GM23338 (cell line): Measurements from ENCODE around the gene DRD2. TPM values are rescaled to one million over a fixed set of nuclear protein-coding genes. Genes with fewer than 3 reads are reported as not detected.
A peak's percentile ranks its signal among the peaks of the same experiment; 100 is the strongest.

Experiments
- ATAC-seq: fragments of 200-7000 bp; cut with Tn5 transposase; 3 replicates; pipeline ENCODE4 v1.9.1; 2020
- DNase-seq: peaks from one replicate; pipeline ENCODE4 v3.0.0-alpha.2; 2015; ENCODE audit warnings: low spot score
- H2AFZ ChIP-seq: fragments of 200-600 bp; sonication (generic); 2 replicates; pipeline ENCODE4 v1.8.0; 2016; ENCODE audit warnings: antibody characterized with exemption, mild to moderate bottlenecking, moderate library complexity
- H3F3A ChIP-seq: fragments of 200-600 bp; sonication (generic); replicated peaks from 2 replicates; pipeline ENCODE4 v1.8.0; 2017; ENCODE audit warnings: antibody characterized with exemption, mixed run types, low read depth
- H3K27ac ChIP-seq: fragments of 200-600 bp; sonication (generic); 2 replicates; pipeline ENCODE4 v1.6.1; 2016; ENCODE audit warnings: low read depth
- H3K27me3 ChIP-seq: fragments of 200-600 bp; sonication (generic); 2 replicates; pipeline ENCODE4 v1.8.0; 2016; ENCODE audit warnings: mild to moderate bottlenecking, mixed run types, moderate library complexity; ENCODE audit not compliant: insufficient read depth
- H3K36me3 ChIP-seq: fragments of 200-600 bp; sonication (generic); 2 replicates; pipeline ENCODE4 v1.8.0; 2016; ENCODE audit warnings: mild to moderate bottlenecking; ENCODE audit not compliant: insufficient read depth
- H3K4me1 ChIP-seq: fragments of 200-600 bp; sonication (generic); 2 replicates; pipeline ENCODE4 v1.8.0; 2016; ENCODE audit warnings: mild to moderate bottlenecking, moderate library complexity; ENCODE audit not compliant: insufficient read depth
- H3K4me2 ChIP-seq: fragments of 200-600 bp; sonication (generic); 2 replicates; pipeline ENCODE4 v1.7.1; 2017; ENCODE audit warnings: mixed run types
- H3K4me3 ChIP-seq: fragments of 200-600 bp; sonication (generic); 2 replicates; pipeline ENCODE4 v1.6.1; 2016; ENCODE audit warnings: mixed run types
- H3K79me2 ChIP-seq: fragments of 200-600 bp; sonication (generic); replicated peaks from 2 replicates; pipeline ENCODE4 v1.8.0; 2017; ENCODE audit warnings: mild to moderate bottlenecking; ENCODE audit not compliant: insufficient read depth
- H3K9me2 ChIP-seq: fragments of 200-600 bp; sonication (generic); 2 replicates; pipeline ENCODE4 v1.8.0; 2017; ENCODE audit not compliant: insufficient read depth
- H4K20me1 ChIP-seq: fragments of 200-600 bp; sonication (generic); replicated peaks from 2 replicates; pipeline ENCODE4 v1.8.0; 2017; ENCODE audit warnings: mild to moderate bottlenecking; ENCODE audit not compliant: insufficient read depth
- H3K27ac Mint-ChIP-seq: 2 replicates; pipeline ENCODE4 v1.8.0; 2020; ENCODE audit warnings: inconsistent platforms, mild to moderate bottlenecking, moderate library complexity, mixed read lengths
- H3K27me3 Mint-ChIP-seq: 3 replicates; pipeline ENCODE4 v1.8.0; 2022; ENCODE audit warnings: low read depth, mild to moderate bottlenecking, moderate library complexity, mixed read lengths, inconsistent platforms; ENCODE audit not compliant: insufficient read depth, poor library complexity
- H3K36me3 Mint-ChIP-seq: 3 replicates; pipeline ENCODE4 v1.8.0; 2021; ENCODE audit warnings: low read depth, mild to moderate bottlenecking, inconsistent platforms, moderate library complexity, mixed read lengths
- H3K4me1 Mint-ChIP-seq: 3 replicates; pipeline ENCODE4 v1.8.0; 2020; ENCODE audit warnings: mild to moderate bottlenecking, inconsistent platforms, mixed read lengths
- H3K4me3 Mint-ChIP-seq: 3 replicates; pipeline ENCODE4 v1.8.0; 2021; ENCODE audit warnings: moderate library complexity, mild to moderate bottlenecking, inconsistent platforms, mixed read lengths
- H3K9me3 Mint-ChIP-seq: 3 replicates; pipeline ENCODE4 v1.8.0; 2020; ENCODE audit warnings: moderate library complexity, mild to moderate bottlenecking, inconsistent platforms, mixed read lengths
- CREB1 ChIP-seq: fragments of 250-450 bp; sonication (Bioruptor Pico); IDR thresholded peaks from 2 replicates; pipeline ENCODE4 v1.5.0; 2020; ENCODE audit warnings: low read depth, mild to moderate bottlenecking, moderate library complexity
- CTCF ChIP-seq, 2 experiments: fragments of 200-600 bp in 1 of 2; sonication (generic) in 1 of 2; conservative IDR thresholded peaks; 2 replicates each; pipeline versions ENCODE4 v1.5.1 to v1.6.1; 2016 to 2017; ENCODE audit warnings: antibody characterized with exemption in 2 of 2, low read depth in 2 of 2, mild to moderate bottlenecking in 2 of 2, moderate library complexity in 1 of 2
- EZH2phosphoT487 ChIP-seq: fragments of 200-600 bp; sonication (generic); IDR thresholded peaks from one replicate; pipeline ENCODE4 v1.8.1; 2018; ENCODE audit warnings: antibody characterized with exemption; ENCODE audit not compliant: unreplicated experiment
- JUNB ChIP-seq: IDR thresholded peaks from one replicate; pipeline ENCODE4 v1.6.1; 2016; ENCODE audit warnings: antibody characterized with exemption; ENCODE audit not compliant: unreplicated experiment
- NANOG ChIP-seq: IDR thresholded peaks from 2 replicates; pipeline ENCODE4 v1.6.1; 2016; ENCODE audit warnings: antibody characterized with exemption, borderline replicate concordance
- POLR2AphosphoS5 ChIP-seq: IDR thresholded peaks from 2 replicates; pipeline ENCODE4 v1.6.1; 2016; ENCODE audit warnings: antibody characterized with exemption, low read depth
- REST ChIP-seq: IDR thresholded peaks from one replicate; pipeline ENCODE4 v1.6.1; 2018; ENCODE audit warnings: antibody characterized with exemption; ENCODE audit not compliant: unreplicated experiment
- STAT1 ChIP-seq: IDR thresholded peaks from one replicate; pipeline ENCODE4 v1.6.1; 2016; ENCODE audit warnings: antibody characterized with exemption; ENCODE audit not compliant: unreplicated experiment
- ZNF114 ChIP-seq: fragments of 250-450 bp; sonication (Bioruptor Pico); IDR thresholded peaks from 2 replicates; pipeline ENCODE4 v1.5.0; 2020; ENCODE audit warnings: mild to moderate bottlenecking, moderate library complexity
- ZNF331 ChIP-seq: fragments of 250-450 bp; sonication (Bioruptor Pico); IDR thresholded peaks from 2 replicates; pipeline ENCODE4 v1.5.0; 2020; ENCODE audit warnings: low read depth, mild to moderate bottlenecking, moderate library complexity
- polyA plus RNA-seq: library from polyadenylated mRNA; unstranded; fragments of >200 nt; fragmentation: Nextera tagmentation; extraction: Ambion mirVana; gene quantifications from 2 replicates; pipeline ENCODE4 v1.2.1, GENCODE V29; 2016
- total RNA-seq: library from RNA; depleted of rRNA; stranded (reverse); fragments of >200 nt; shearing (Covaris generic); gene quantifications from 2 replicates; pipeline ENCODE4 v1.2.3, GENCODE V29; 2014

The DRD2 gene
- total and polyA plus RNA-seq, 2 experiments from 2014 or later = 0.21 to 0.66 TPM

GRCh38 chr11:113392236-113392921 is 82.8 kb downstream of the DRD2 start:
- no peaks in the 10 kb centered on the region for H3K36me3 ChIP-seq
- H3K27ac Mint-ChIP-seq = no peak overlapping the region
- H3K4me3 Mint-ChIP-seq = no peak overlapping the region
- H3K36me3 Mint-ChIP-seq = no peaks in the 10 kb centered on the region
- H3K27me3 Mint-ChIP-seq = peaks cover 5% of the 10 kb centered on the region
- H3K4me1 ChIP-seq = peaks cover under 1% of the 10 kb centered on the region; the same call in 1 of the 2 replicates
- DNase-seq (no peak), ATAC-seq (no peak)
- H3F3A ChIP-seq = no peaks in the 10 kb centered on the region
- H3K4me1 Mint-ChIP-seq = no peaks in the 10 kb centered on the region
- no peaks in the 10 kb centered on the region for H3K79me2 ChIP-seq
- peaks cover 13% of the 10 kb centered on the region; the same call in 1 of the 2 replicates for H3K9me2 ChIP-seq
- no peak overlapping the region for H3K27ac ChIP-seq
- no peaks in the 10 kb centered on the region for H3K9me3 Mint-ChIP-seq
- no peak overlapping the region for H3K4me2 ChIP-seq
- no peaks in the 10 kb centered on the region for H4K20me1 ChIP-seq
- H3K27me3 ChIP-seq = no peaks in the 10 kb centered on the region
- TF ChIP-seq POLR2AphosphoS5 (no peak), REST (no peak), ZNF114 (no peak), ZNF331 (CRISPR knock-in tag) (no peak), CTCF (conservative IDR thresholded peaks at IDR 0.05; ENCODE audit: low read depth in 2 of 2) (no peak), CREB1 (CRISPR knock-in tag) (no peak)
- H3K4me3 ChIP-seq = no peak overlapping the region
- H2AFZ ChIP-seq = no peak overlapping the region

- no peak for DNase-seq
- TF ChIP-seq ZNF114 = no peak
- TF ChIP-seq CTCF (conservative IDR thresholded peaks at IDR 0.05; ENCODE audit: low read depth in 2 of 2) = no peak
- TF ChIP-seq ZNF331 (CRISPR knock-in tag) = no peak
- TF ChIP-seq CREB1 (CRISPR knock-in tag) = no peak
- no peak for TF ChIP-seq JUNB
- no peak for TF ChIP-seq POLR2AphosphoS5
- no peak for TF ChIP-seq STAT1
- TF ChIP-seq NANOG = no peak
- TF ChIP-seq REST = no peak
- TF ChIP-seq EZH2phosphoT487 = no peak
Measured at GRCh38 chr11:113389272-113389671, 85.9 kb downstream of the DRD2 start.

More at GRCh38 chr11:113389272-113389671, 85.9 kb downstream of the DRD2 start:
- H3K27ac ChIP-seq = no peak overlapping the region
- no peaks in the 10 kb centered on the region for H4K20me1 ChIP-seq
- no peaks in the 10 kb centered on the region for H3K36me3 ChIP-seq
- Mint-ChIP-seq H3K27me3 (peaks cover 5% of the 10 kb centered on the region), H3K36me3 (no peaks in the 10 kb centered on the region), H3K27ac (no peak overlapping the region), H3K4me1 (peaks cover 3% of the 10 kb centered on the region; the same call in 2 of the 3 replicates), H3K4me3 (no peak overlapping the region), H3K9me3 (no peaks in the 10 kb centered on the region)
- H3K4me3 ChIP-seq = no peak overlapping the region
- ATAC-seq = no peak
- peak overlapping the region; percentile 83 for H2AFZ ChIP-seq
- peaks cover 6% of the 10 kb centered on the region; the same call in 1 of the 2 replicates for H3K4me1 ChIP-seq
- 0 out of 2 replicates have a peak, but pooled peaks cover 5% of the 10 kb centered on the region for H3K27me3 ChIP-seq
- peak overlapping the region; percentile 55; the same call in 1 of the 2 replicates for H3K4me2 ChIP-seq
- H3K79me2 ChIP-seq = no peaks in the 10 kb centered on the region
- peaks cover 13% of the 10 kb centered on the region; the same call in 1 of the 2 replicates for H3K9me2 ChIP-seq
- no peaks in the 10 kb centered on the region for H3F3A ChIP-seq
